ENCODE measurements around the gene USP33.
A peak's percentile ranks its signal among the peaks of the same experiment; 100 is the strongest.
"Not testable (repeated sequence)": the region's sequence is repeated elsewhere in the genome, so short reads cannot be mapped to it uniquely, and the experiment has no call there.

The USP33 gene

GRCh38 chr1:77732090-77732489 is 27.6 kb downstream of the USP33 start:
- DNase-seq = no peak

GRCh38 chr1:77725706-77726105 is 33.9 kb downstream of the USP33 start:
- no peak for DNase-seq

GRCh38 chr1:77718181-77718580 is 41.5 kb downstream of the USP33 start:
- DNase-seq = no peak

- DNase-seq = no peak
Observed at GRCh38 chr1:77716065-77716464, 43.6 kb downstream of the USP33 start.

- no peak for DNase-seq
Observed at GRCh38 chr1:77709727-77710126, 49.9 kb downstream of the USP33 start.

GRCh38 chr1:77706321-77706720 is 53.3 kb downstream of the USP33 start:
- no peak for DNase-seq

- DNase-seq = no peak
Observed at GRCh38 chr1:77704736-77705135, 54.9 kb downstream of the USP33 start.

- DNase-seq = not testable (repeated sequence)
Observed at GRCh38 chr1:77699673-77700072, 60.0 kb downstream of the USP33 start.

GRCh38 chr1:77697441-77697840 is 62.2 kb downstream of the USP33 start:
- DNase-seq = no peak

GRCh38 chr1:77688939-77689338 is 70.7 kb downstream of the USP33 start:
- no peak for DNase-seq

GRCh38 chr1:77687519-77687906 is 72.1 kb downstream of the USP33 start:
- no peak for DNase-seq

GRCh38 chr1:77686796-77687518 is 72.7 kb downstream of the USP33 start:
- no peak for DNase-seq

- peak; percentile 88 for DNase-seq
Observed at GRCh38 chr1:77683160-77684148, 76.2 kb downstream of the USP33 start.

- peak; percentile 92 for DNase-seq
Observed at GRCh38 chr1:77682460-77683159, 77.0 kb downstream of the USP33 start, which contains the start of gene ZZZ3. ZZZ3 (minus strand) TSS chr1:77682658; CDS start chr1:77633354, 49,304 bp downstream.

- DNase-seq = no peak
Observed at GRCh38 chr1:77680173-77680572, 79.5 kb downstream of the USP33 start.

GRCh38 chr1:77678660-77679610 is 80.7 kb downstream of the USP33 start:
- DNase-seq = no peak

- DNase-seq = not testable (repeated sequence)
Observed at GRCh38 chr1:77674807-77675206, 84.8 kb downstream of the USP33 start.

- no peak for DNase-seq
Observed at GRCh38 chr1:77673716-77674355, 85.8 kb downstream of the USP33 start.

- DNase-seq = no peak
Observed at GRCh38 chr1:77673030-77673429, 86.6 kb downstream of the USP33 start.

- DNase-seq = no peak
Observed at GRCh38 chr1:77672374-77672773, 87.3 kb downstream of the USP33 start.

- DNase-seq = no peak
Observed at GRCh38 chr1:77671836-77672235, 87.8 kb downstream of the USP33 start.

Data from COR-L47 (cell line).